ENCODE results near the gene MAP2K3. TPM values are rescaled to one million over a fixed set of nuclear protein-coding genes. Genes with fewer than 3 reads are reported as not detected.

The MAP2K3 gene
- polyA plus RNA-seq, 3 donors, result 107 to 166 (median 164) TPM

GRCh38 chr17:21277332-21277731 is 7.2 kb upstream of the MAP2K3 start:
- Mint-ChIP-seq H3K36me3 (no peaks in the 10 kb centered on the region), H3K9me3 (peaks cover 0 to 2% (median 0%) of the 10 kb centered on the region in 7 donors), H3K27me3 (ENCODE audit: low read depth in 3 of 3) (peaks cover 8 to 10% (median 9%) of the 10 kb centered on the region in 3 donors), H3K4me1 (peaks cover 60% of the 10 kb centered on the region), H3K27ac (no peak overlapping the region), H3K4me3 (no peak overlapping the region)
- H3K9me3 ChIP-seq (replicated peaks in 1 of 2; ENCODE audit: control insufficient read depth in 1 of 2, insufficient read depth in 1 of 2, low read length in 2 of 2), result no peaks in the 10 kb centered on the region
- no peak for TF ChIP-seq CTCF (IDR thresholded peaks at IDR 0.05)
- H4K20me1 ChIP-seq (ENCODE audit: insufficient read depth, low read length), result peaks cover 14% of the 10 kb centered on the region
- H3K9ac ChIP-seq (ENCODE audit: insufficient read depth, low read length, poor library complexity, severe bottlenecking), result no peak overlapping the region
- DNase-seq, result no peak
- no peaks in the 10 kb centered on the region for H3K27me3 ChIP-seq (ENCODE audit: control insufficient read depth in 2 of 2, insufficient read depth in 2 of 2, low read length in 2 of 2)
- no peaks in the 10 kb centered on the region for H3K36me3 ChIP-seq (replicated peaks in 1 of 2; ENCODE audit: control insufficient read depth in 1 of 2, insufficient read depth in 2 of 2, low read length in 2 of 2)
- WGBS (ENCODE audit: insufficient coverage), result no CpG with 5 or more reads among the region's 3 CpGs
- intact Hi-C loops (cut with micrococcal nuclease), result loop anchor here (5.0 to 10.0 kb wide), 3 partner anchors 47 to 235 kb away; partner anchors contain the start of genes TMEM11 (in 1 of the 2) and USP22 (in 1 of the 2)
- H3K4me2 ChIP-seq (replicated peaks; ENCODE audit: extremely low read depth, low read length, poor library complexity, severe bottlenecking), result no peak overlapping the region
- no peak overlapping the region for H3K4me3 ChIP-seq (replicated peaks in 1 of 3; ENCODE audit: low read depth in 2 of 3, low read length in 3 of 3)
- H2AFZ ChIP-seq (ENCODE audit: insufficient read depth, low read depth, low read length, poor library complexity, severe bottlenecking), result no peak overlapping the region
- no peaks in the 10 kb centered on the region for H3K79me2 ChIP-seq (ENCODE audit: insufficient read depth, low read length)
- H3K4me1 ChIP-seq (ENCODE audit: control insufficient read depth in 1 of 2, insufficient read depth in 2 of 2, low read length in 2 of 2), result peaks cover 57 to 68% of the 10 kb centered on the region in 2 donors
- no peak overlapping the region for H3K27ac ChIP-seq (ENCODE audit: low read depth in 1 of 2, low read length in 2 of 2)

- peaks cover 21% of the 10 kb centered on the region for H4K20me1 ChIP-seq (ENCODE audit: insufficient read depth, low read length)
- no peak overlapping the region for H2AFZ ChIP-seq (ENCODE audit: insufficient read depth, low read depth, low read length, poor library complexity, severe bottlenecking)
- H3K9ac ChIP-seq (ENCODE audit: insufficient read depth, low read length, poor library complexity, severe bottlenecking), result no peak overlapping the region
- H3K27me3 ChIP-seq (ENCODE audit: control insufficient read depth in 2 of 2, insufficient read depth in 2 of 2, low read length in 2 of 2), result no peaks in the 10 kb centered on the region
- no peaks in the 10 kb centered on the region for H3K36me3 ChIP-seq (replicated peaks in 1 of 2; ENCODE audit: control insufficient read depth in 1 of 2, insufficient read depth in 2 of 2, low read length in 2 of 2)
- H3K79me2 ChIP-seq (ENCODE audit: insufficient read depth, low read length), result no peaks in the 10 kb centered on the region
- 19% methylated on average over 6 of the region's 8 CpGs for WGBS (ENCODE audit: insufficient coverage)
- Mint-ChIP-seq H3K36me3 (peaks cover 0 to 2% of the 10 kb centered on the region in 2 donors), H3K9me3 (peaks cover 0 to 2% (median 0%) of the 10 kb centered on the region in 7 donors), H3K4me3 (no peak overlapping the region), H3K27me3 (ENCODE audit: low read depth in 3 of 3) (peaks cover 5 to 11% (median 10%) of the 10 kb centered on the region in 3 donors), H3K27ac (peak overlapping the region; percentile 71 to 88 (median 82)), H3K4me1 (peaks cover 69% of the 10 kb centered on the region)
- peak overlapping the region in 1 of 3 experiments; percentile 1 for H3K4me3 ChIP-seq (replicated peaks in 1 of 3; ENCODE audit: low read depth in 2 of 3, low read length in 3 of 3)
- H3K9me3 ChIP-seq (replicated peaks in 1 of 2; ENCODE audit: control insufficient read depth in 1 of 2, insufficient read depth in 1 of 2, low read length in 2 of 2), result no peaks in the 10 kb centered on the region
- H3K4me2 ChIP-seq (replicated peaks; ENCODE audit: extremely low read depth, low read length, poor library complexity, severe bottlenecking), result peak overlapping the region; percentile 4
- peak; percentile 81 to 88 (median 85) for DNase-seq
- H3K27ac ChIP-seq (ENCODE audit: low read depth in 1 of 2, low read length in 2 of 2), result peak overlapping the region; percentile 50 to 68
- TF ChIP-seq CTCF (IDR thresholded peaks at IDR 0.05), result peak; percentile 4
- intact Hi-C loops (cut with micrococcal nuclease), result loop anchor here (2.0 to 10.0 kb wide), 4 partner anchors 46 to 236 kb away; partner anchors contain the start of genes DHRS7B (in 1 of the 2), TMEM11 (in 1 of the 2) and USP22 (in 1 of the 2)
- peaks cover 66 to 75% of the 10 kb centered on the region in 2 donors for H3K4me1 ChIP-seq (ENCODE audit: control insufficient read depth in 1 of 2, insufficient read depth in 2 of 2, low read length in 2 of 2)
Observed at GRCh38 chr17:21278450-21279197, 5.9 kb upstream of the MAP2K3 start.
